Mucosa of rectum (tissue), 2 donors: ENCODE results near the gene BTN1A1.
"Not testable (repeated sequence)": the region's sequence is repeated elsewhere in the genome, so short reads cannot be mapped to it uniquely, and the experiment has no call there.

Experiments
- H3K27ac ChIP-seq, 2 donors: one replicate each; pipeline ENCODE4 v1.7.0; 2013; ENCODE audit warnings: inconsistent platforms in 2 of 2, low read depth in 2 of 2, low read length in 2 of 2
- H3K27me3 ChIP-seq, 2 donors: one replicate each; pipeline ENCODE4 v1.7.0; 2013; ENCODE audit warnings: low read length in 2 of 2; ENCODE audit not compliant: control insufficient read depth in 2 of 2, insufficient read depth in 2 of 2
- H3K36me3 ChIP-seq, 2 donors: one replicate each; pipeline ENCODE4 v1.7.0; 2013; ENCODE audit warnings: low read length in 2 of 2; ENCODE audit not compliant: control insufficient read depth in 2 of 2, insufficient read depth in 2 of 2
- H3K4me1 ChIP-seq, 2 donors: one replicate each; pipeline ENCODE4 v1.7.0; 2013; ENCODE audit warnings: low read length in 2 of 2, mild to moderate bottlenecking in 1 of 2; ENCODE audit not compliant: control insufficient read depth in 2 of 2, insufficient read depth in 2 of 2
- H3K4me3 ChIP-seq, 2 donors: one replicate each; pipeline ENCODE4 v1.7.0; 2013; ENCODE audit warnings: low read length in 2 of 2
- H3K9ac ChIP-seq, 2 donors: one replicate each; pipeline ENCODE4 v1.7.0; 2013; ENCODE audit warnings: low read length in 2 of 2, low read depth in 1 of 2, mild to moderate bottlenecking in 1 of 2
- H3K9me3 ChIP-seq, 2 donors: one replicate each; pipeline ENCODE4 v1.7.0; 2013; ENCODE audit warnings: low read length in 2 of 2; ENCODE audit not compliant: control insufficient read depth in 2 of 2
- donor health status: healthy.
- donor health status: Normal muscosa, but diverticular disease.

Gene BTN1A1

GRCh38 chr6:26524314-26524713 is 24.2 kb downstream of the BTN1A1 start:
- not testable (repeated sequence) for H3K4me3 ChIP-seq, H3K4me1 ChIP-seq, H3K27ac ChIP-seq, H3K9ac ChIP-seq, H3K27me3 ChIP-seq, H3K9me3 ChIP-seq, H3K36me3 ChIP-seq

GRCh38 chr6:26524722-26525370 is 24.7 kb downstream of the BTN1A1 start:
- H3K27me3 ChIP-seq: no peaks in the 10 kb centered on the region
- H3K27ac ChIP-seq: no peak overlapping the region
- H3K36me3 ChIP-seq: no peaks in the 10 kb centered on the region
- H3K9ac ChIP-seq: no peak overlapping the region
- H3K4me3 ChIP-seq: no peak overlapping the region
- H3K9me3 ChIP-seq: no peaks in the 10 kb centered on the region
- peaks cover 0 to 3% of the 10 kb centered on the region in 2 donors for H3K4me1 ChIP-seq

- no peaks in the 10 kb centered on the region for H3K4me1 ChIP-seq
- no peaks in the 10 kb centered on the region for H3K9me3 ChIP-seq
- no peaks in the 10 kb centered on the region for H3K27me3 ChIP-seq
- H3K9ac ChIP-seq: no peak overlapping the region
- H3K4me3 ChIP-seq: no peak overlapping the region
- no peak overlapping the region for H3K27ac ChIP-seq
- H3K36me3 ChIP-seq: no peaks in the 10 kb centered on the region
Measured at GRCh38 chr6:26525838-26526237, 25.7 kb downstream of the BTN1A1 start.

GRCh38 chr6:26526928-26527327 is 26.8 kb downstream of the BTN1A1 start:
- no peak overlapping the region for H3K9ac ChIP-seq
- H3K9me3 ChIP-seq: no peaks in the 10 kb centered on the region
- no peaks in the 10 kb centered on the region for H3K4me1 ChIP-seq
- no peak overlapping the region for H3K4me3 ChIP-seq
- no peaks in the 10 kb centered on the region for H3K36me3 ChIP-seq
- no peak overlapping the region for H3K27ac ChIP-seq
- H3K27me3 ChIP-seq: no peaks in the 10 kb centered on the region

- H3K4me1 ChIP-seq: no peaks in the 10 kb centered on the region
Measured at GRCh38 chr6:26530203-26530602, 30.1 kb downstream of the BTN1A1 start.

GRCh38 chr6:26531897-26532296 is 31.8 kb downstream of the BTN1A1 start:
- H3K36me3 ChIP-seq: no peaks in the 10 kb centered on the region
- no peak overlapping the region for H3K9ac ChIP-seq
- H3K27me3 ChIP-seq: no peaks in the 10 kb centered on the region
- H3K9me3 ChIP-seq: no peaks in the 10 kb centered on the region
- H3K4me1 ChIP-seq: peaks cover 5 to 6% of the 10 kb centered on the region in 2 donors
- no peak overlapping the region for H3K4me3 ChIP-seq
- peak overlapping the region in 1 of 2 donors; percentile 39 for H3K27ac ChIP-seq

More at GRCh38 chr6:26530203-26530602, 30.1 kb downstream of the BTN1A1 start:
- no peak overlapping the region for H3K27ac ChIP-seq
- H3K9me3 ChIP-seq: no peaks in the 10 kb centered on the region
- H3K9ac ChIP-seq: no peak overlapping the region
- H3K36me3 ChIP-seq: no peaks in the 10 kb centered on the region
- no peak overlapping the region for H3K4me3 ChIP-seq
- H3K27me3 ChIP-seq: no peaks in the 10 kb centered on the region

- Histone ChIP-seq H3K9me3 (no peaks in the 10 kb centered on the region), H3K27me3 (no peaks in the 10 kb centered on the region), H3K27ac (peak overlapping the region; percentile 72 to 84), H3K36me3 (no peaks in the 10 kb centered on the region), H3K4me1 (peaks cover 7 to 9% of the 10 kb centered on the region in 2 donors), H3K4me3 (peak overlapping the region; percentile 73 to 89), H3K9ac (peak overlapping the region; percentile 70 to 82)
Measured at GRCh38 chr6:26532699-26533531, 32.8 kb downstream of the BTN1A1 start.

- H3K4me1 ChIP-seq: peaks cover 7 to 10% of the 10 kb centered on the region in 2 donors
- peak overlapping the region; percentile 72 to 84 for H3K27ac ChIP-seq
- no peaks in the 10 kb centered on the region for H3K36me3 ChIP-seq
- no peaks in the 10 kb centered on the region for H3K27me3 ChIP-seq
- H3K9me3 ChIP-seq: no peaks in the 10 kb centered on the region
- peak overlapping the region; percentile 73 to 89 for H3K4me3 ChIP-seq
- H3K9ac ChIP-seq: peak overlapping the region; percentile 70 to 82
Measured at GRCh38 chr6:26533532-26533931, 33.4 kb downstream of the BTN1A1 start.

- Histone ChIP-seq H3K27me3 (no peaks in the 10 kb centered on the region), H3K4me3 (no peak overlapping the region), H3K9me3 (no peaks in the 10 kb centered on the region), H3K4me1 (peaks cover 11 to 15% of the 10 kb centered on the region in 2 donors), H3K27ac (peak overlapping the region in 1 of 2 donors; percentile 17), H3K9ac (no peak overlapping the region), H3K36me3 (no peaks in the 10 kb centered on the region)
Measured at GRCh38 chr6:26534681-26535465, 34.8 kb downstream of the BTN1A1 start.
